Epithelial cell of proximal tubule (primary cell): ENCODE results near the gene C6orf52. TPM values are rescaled to one million over a fixed set of nuclear protein-coding genes. Genes with fewer than 3 reads are reported as not detected.
"Not testable (repeated sequence)": the region's sequence is repeated elsewhere in the genome, so short reads cannot be mapped to it uniquely, and the experiment has no call there.

Source experiments
- DNase-seq: peaks from one replicate; pipeline ENCODE4 v3.0.0-alpha.2; 2011; ENCODE audit warnings: low read depth
- H3K4me3 ChIP-seq: 2 replicates; pipeline ENCODE4 v1.5.1; 2011; ENCODE audit warnings: low read depth, mild to moderate bottlenecking, low read length
- total RNA-seq: library from RNA; depleted of rRNA; stranded (reverse); fragments of >200 nt; gene quantifications from 2 replicates; pipeline ENCODE4 v1.2.3, GENCODE V29; 2015
- TF ChIP-seq, protein P1 (sequence below): conservative IDR thresholded peaks from 2 replicates; pipeline ENCODE4 v1.5.1; 2012; ENCODE audit warnings: low read depth, mild to moderate bottlenecking, low read length

The C6orf52 gene
- total RNA-seq, 1 donor from 2014 or later = 2.5 TPM

DNA sequence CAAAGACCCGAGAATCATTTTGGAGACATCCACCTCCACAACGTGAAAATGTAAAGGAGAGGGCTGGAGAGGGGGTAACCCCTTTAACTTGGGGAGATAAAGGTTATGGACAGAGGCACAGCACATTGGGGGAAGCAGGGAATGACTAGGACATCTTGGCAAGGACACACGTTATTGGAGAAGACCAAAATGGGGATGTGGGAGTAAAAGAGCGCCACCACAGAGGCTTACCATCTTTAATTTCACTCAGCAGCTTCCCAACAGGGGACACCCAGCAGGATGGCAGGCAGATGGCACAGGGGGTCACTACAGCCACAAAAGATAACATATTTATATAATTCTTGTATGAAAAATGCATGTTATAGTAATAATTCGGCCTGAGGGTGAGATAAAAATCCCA is 9.8 kb downstream of the C6orf52 start:
- no peak overlapping the region for H3K4me3 ChIP-seq
- TF ChIP-seq, protein P1, sequence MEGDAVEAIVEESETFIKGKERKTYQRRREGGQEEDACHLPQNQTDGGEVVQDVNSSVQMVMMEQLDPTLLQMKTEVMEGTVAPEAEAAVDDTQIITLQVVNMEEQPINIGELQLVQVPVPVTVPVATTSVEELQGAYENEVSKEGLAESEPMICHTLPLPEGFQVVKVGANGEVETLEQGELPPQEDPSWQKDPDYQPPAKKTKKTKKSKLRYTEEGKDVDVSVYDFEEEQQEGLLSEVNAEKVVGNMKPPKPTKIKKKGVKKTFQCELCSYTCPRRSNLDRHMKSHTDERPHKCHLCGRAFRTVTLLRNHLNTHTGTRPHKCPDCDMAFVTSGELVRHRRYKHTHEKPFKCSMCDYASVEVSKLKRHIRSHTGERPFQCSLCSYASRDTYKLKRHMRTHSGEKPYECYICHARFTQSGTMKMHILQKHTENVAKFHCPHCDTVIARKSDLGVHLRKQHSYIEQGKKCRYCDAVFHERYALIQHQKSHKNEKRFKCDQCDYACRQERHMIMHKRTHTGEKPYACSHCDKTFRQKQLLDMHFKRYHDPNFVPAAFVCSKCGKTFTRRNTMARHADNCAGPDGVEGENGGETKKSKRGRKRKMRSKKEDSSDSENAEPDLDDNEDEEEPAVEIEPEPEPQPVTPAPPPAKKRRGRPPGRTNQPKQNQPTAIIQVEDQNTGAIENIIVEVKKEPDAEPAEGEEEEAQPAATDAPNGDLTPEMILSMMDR = no peak
- DNase-seq = no peak

DNA sequence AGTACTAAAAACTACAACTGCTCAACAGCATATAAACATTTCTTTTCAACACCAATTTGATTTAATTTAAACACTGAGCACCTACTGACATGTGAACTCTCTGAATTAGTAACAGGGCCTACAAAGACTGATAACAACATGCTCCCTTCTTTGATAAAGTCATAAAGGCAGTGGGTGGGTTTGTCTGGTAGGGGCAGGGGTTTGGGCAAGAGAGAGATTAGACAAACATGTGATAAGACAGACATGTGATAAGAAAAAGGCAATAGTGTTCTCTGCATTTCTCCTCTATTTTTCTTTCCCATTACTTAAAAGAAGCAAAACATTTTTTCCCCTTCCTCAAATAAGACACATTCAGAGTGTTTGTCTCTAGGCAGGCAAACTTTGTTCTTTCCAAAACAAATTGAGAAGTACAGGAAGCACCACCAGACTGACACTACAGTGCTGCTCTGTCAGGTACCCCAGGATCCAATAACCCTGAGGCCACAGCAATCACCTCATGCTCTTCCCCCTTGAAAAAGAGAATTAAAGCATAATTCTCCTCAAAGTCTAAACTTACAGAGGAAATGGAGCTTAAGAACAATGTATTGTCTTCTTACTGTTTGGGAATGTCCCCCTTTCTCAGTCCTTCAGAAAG is 11.9 kb downstream of the C6orf52 start:
- no peak for DNase-seq
- H3K4me3 ChIP-seq = no peak overlapping the region

DNA sequence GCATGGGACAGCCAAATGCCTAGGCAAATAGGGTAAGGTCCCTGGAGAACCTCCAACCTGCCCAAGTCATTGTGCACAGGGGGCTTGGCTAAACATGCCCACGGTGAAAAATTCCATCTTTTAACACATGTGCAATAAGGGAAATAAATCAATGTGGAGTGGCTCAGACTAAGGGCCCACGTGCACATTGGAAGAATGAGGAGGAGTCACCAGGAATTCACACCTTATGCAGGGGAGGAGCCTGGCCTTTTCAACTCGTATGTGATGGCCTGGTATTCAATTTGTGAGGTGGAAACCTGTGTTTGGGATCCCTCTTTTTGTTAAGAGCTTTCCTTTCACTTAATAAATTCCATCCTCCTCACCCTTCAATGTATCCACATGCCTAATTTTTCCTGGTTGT is 12.6 kb downstream of the C6orf52 start:
- TF ChIP-seq, protein P1 = no peak
- no peak for DNase-seq
- no peak overlapping the region for H3K4me3 ChIP-seq

More for the DNA sequence above, 11.9 kb downstream of the C6orf52 start:
- TF ChIP-seq, protein P1 = no peak

DNA sequence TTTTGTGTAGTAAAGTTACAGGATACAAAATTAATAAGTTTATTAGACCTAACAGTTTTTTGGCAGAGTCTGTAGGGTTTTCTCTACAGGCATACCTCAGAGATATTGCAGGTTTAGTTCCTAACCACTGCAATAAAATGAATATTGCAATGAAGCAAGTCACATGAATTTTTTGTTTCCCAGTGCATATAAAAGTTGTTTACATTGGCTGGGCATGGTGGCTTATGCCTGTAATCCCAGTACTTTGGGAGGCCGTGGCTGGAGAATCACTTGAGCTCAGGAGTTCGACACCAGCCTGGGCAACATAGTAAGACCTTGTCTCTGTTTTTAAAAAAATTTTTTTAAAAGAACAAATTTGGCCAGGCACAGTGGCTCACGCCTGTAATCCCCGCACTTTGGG is 16.0 kb downstream of the C6orf52 start:
- TF ChIP-seq, protein P1 = no peak
- H3K4me3 ChIP-seq = no peak overlapping the region

DNA sequence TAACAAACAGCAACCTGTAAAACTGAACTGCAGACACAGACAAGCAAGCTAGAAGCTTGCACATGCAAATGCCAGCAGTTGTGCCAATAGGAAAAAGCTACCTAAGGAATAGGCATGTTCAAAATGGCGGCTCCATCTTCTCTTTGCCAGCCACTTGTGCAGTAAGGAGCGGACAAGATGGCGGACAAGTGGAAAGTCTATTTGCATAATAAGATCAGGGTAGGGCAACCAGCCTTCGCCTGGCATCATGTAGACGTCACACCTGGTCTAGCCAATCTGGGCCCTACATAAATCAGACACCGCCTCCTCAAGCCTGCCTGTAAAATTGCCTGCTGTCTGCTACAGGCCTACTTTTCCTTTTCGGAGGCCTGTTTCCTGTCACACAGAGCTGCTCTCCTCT is 18.0 kb downstream of the C6orf52 start:
- DNase-seq = no peak
- TF ChIP-seq, protein P1 = no peak
- H3K4me3 ChIP-seq = no peak overlapping the region

More for the DNA sequence above, 16.0 kb downstream of the C6orf52 start:
- DNase-seq = no peak

DNA sequence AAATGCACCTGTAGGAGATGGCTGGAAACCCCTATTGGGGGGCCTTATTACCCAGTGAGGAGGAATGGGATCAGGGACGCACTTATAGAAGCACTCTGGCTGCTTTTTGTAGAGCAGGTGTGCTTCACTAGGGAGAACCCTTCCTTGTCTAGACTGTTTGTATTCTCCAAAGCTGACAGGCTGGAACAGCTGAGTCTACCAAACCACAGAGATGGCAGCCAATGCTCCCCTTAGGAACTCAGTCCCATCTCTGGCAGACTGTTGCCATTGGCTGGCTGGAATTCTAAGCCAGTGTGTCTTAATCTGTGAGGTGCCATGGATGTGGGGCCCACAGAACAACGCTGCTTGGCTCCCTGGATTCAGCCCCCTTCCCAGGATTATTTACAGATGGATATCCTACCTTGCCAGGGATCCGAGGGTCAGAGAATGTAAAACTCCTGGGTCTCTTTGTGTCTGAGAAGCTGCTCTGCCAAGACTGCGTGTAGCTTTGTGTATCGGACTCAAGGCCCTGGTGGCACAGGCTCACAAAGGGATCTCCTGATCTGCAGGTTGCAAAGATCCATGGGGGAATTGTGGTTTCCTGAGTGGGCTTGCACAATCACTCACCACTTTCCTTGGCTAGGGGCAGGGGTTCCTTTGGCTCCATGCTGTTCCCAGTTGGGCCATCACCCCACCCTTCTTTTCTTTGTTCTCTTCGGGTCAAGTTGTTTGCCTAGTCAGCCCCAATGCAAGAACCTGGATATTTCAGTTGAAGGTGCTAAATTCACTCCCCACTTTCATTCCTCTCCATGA is 26.1 kb downstream of the C6orf52 start:
- DNase-seq = no peak
- TF ChIP-seq, protein P1 = no peak
- H3K4me3 ChIP-seq = no peak overlapping the region

DNA sequence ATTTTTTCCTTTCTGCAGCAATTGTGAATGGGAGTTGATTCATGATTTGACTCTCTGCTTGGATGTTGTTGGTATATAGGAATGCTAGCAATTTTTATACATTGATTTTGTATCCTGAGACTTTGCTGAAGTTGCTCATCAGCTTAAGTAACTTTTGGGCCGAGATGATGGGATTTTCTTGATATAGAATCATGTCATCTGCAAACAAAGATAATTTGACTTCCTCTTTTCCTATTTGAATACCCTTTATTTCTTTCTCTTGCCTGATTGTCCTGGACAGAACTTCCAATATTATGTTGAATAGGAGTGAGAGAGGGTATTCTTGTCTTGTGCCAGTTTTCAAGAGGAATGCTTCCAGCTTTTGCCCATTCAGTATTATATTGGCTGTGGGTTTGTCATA is 28.8 kb downstream of the C6orf52 start:
- DNase-seq, H3K4me3 ChIP-seq: not testable (repeated sequence)
